Mesenchymal stem cell (in vitro differentiated cells and primary cell): Measurements from ENCODE around the gene PINK1.

Source experiments
- DNase-seq: peaks from one replicate; pipeline ENCODE4 v3.0.0-alpha.2; 2013
- H2AFZ ChIP-seq: one replicate; pipeline ENCODE4 v1.6.1; 2013; ENCODE audit warnings: low read depth, mild to moderate bottlenecking, control low read depth, inconsistent platforms, low read length, moderate library complexity
- H2AK5ac ChIP-seq: 2 replicates; pipeline ENCODE4 v1.6.1; 2013; ENCODE audit warnings: low read length, moderate library complexity, mild to moderate bottlenecking, inconsistent platforms; ENCODE audit not compliant: severe bottlenecking
- H2BK120ac ChIP-seq: one replicate; pipeline ENCODE4 v1.6.1; 2013; ENCODE audit warnings: low read depth, mild to moderate bottlenecking, inconsistent platforms, low read length, moderate library complexity
- H2BK12ac ChIP-seq, 2 experiments: one replicate each; pipeline ENCODE4 v1.6.1; 2013; ENCODE audit warnings: inconsistent platforms in 2 of 2, low read length in 2 of 2, mild to moderate bottlenecking in 2 of 2, moderate library complexity in 2 of 2, control low read depth in 1 of 2
- H2BK15ac ChIP-seq: one replicate; pipeline ENCODE4 v1.6.1; 2013; ENCODE audit warnings: mild to moderate bottlenecking, low read depth, inconsistent platforms; ENCODE audit not compliant: poor library complexity, severe bottlenecking
- H2BK5ac ChIP-seq: 2 replicates; pipeline ENCODE4 v1.6.1; 2013; ENCODE audit warnings: low read depth, mild to moderate bottlenecking, low read length, control low read depth, inconsistent platforms; ENCODE audit not compliant: poor library complexity, severe bottlenecking
- H3K14ac ChIP-seq, 2 experiments: one replicate each; pipeline ENCODE4 v1.6.1; 2013; ENCODE audit warnings: inconsistent platforms in 2 of 2, low read length in 2 of 2, control low read depth in 1 of 2, mild to moderate bottlenecking in 1 of 2, moderate library complexity in 1 of 2
- H3K18ac ChIP-seq, 2 experiments: one replicate each; pipeline ENCODE4 v1.6.1; 2013; ENCODE audit warnings: inconsistent platforms in 2 of 2, low read length in 2 of 2, control low read depth in 1 of 2, low read depth in 1 of 2, mild to moderate bottlenecking in 1 of 2
- H3K23ac ChIP-seq, 2 experiments: one replicate each; pipeline ENCODE4 v1.6.1; 2013; ENCODE audit warnings: inconsistent platforms in 2 of 2, low read length in 2 of 2, mild to moderate bottlenecking in 2 of 2, moderate library complexity in 2 of 2, control low read depth in 1 of 2
- H3K27ac ChIP-seq: 2 replicates; pipeline ENCODE4 v1.5.1; 2013; ENCODE audit warnings: mild to moderate bottlenecking, moderate library complexity, low read length, control low read depth, inconsistent platforms; ENCODE audit not compliant: poor library complexity, severe bottlenecking
- H3K27me3 ChIP-seq, 2 experiments: 2 replicates each; pipeline versions ENCODE4 v1.6.1 to v1.7.0; 2013; ENCODE audit warnings: low read length in 2 of 2, mild to moderate bottlenecking in 2 of 2, moderate library complexity in 2 of 2, control low read depth in 1 of 2, inconsistent platforms in 1 of 2; ENCODE audit not compliant: control insufficient read depth in 1 of 2, insufficient read depth in 1 of 2
- H3K36me3 ChIP-seq, 2 experiments: 2 replicates each; pipeline versions ENCODE4 v1.6.1 to v1.7.0; 2013; ENCODE audit warnings: low read length in 2 of 2, control low read depth in 1 of 2, inconsistent platforms in 1 of 2, low read depth in 1 of 2, mild to moderate bottlenecking in 1 of 2; ENCODE audit not compliant: insufficient read depth in 2 of 2, control insufficient read depth in 1 of 2
- H3K4ac ChIP-seq, 2 experiments: one replicate each; pipeline ENCODE4 v1.6.1; 2013; ENCODE audit warnings: inconsistent platforms in 2 of 2, low read length in 2 of 2, mild to moderate bottlenecking in 2 of 2, moderate library complexity in 2 of 2, control low read depth in 1 of 2, low read depth in 1 of 2
- H3K4me1 ChIP-seq: 2 replicates; pipeline ENCODE4 v1.6.1; 2013; ENCODE audit warnings: low read depth, low read length, control low read depth; ENCODE audit not compliant: control insufficient read depth, insufficient read depth
- H3K4me2 ChIP-seq: 2 replicates; pipeline ENCODE4 v1.6.1; 2013; ENCODE audit warnings: low read length, mild to moderate bottlenecking, inconsistent platforms; ENCODE audit not compliant: poor library complexity, severe bottlenecking
- H3K4me3 ChIP-seq, 2 experiments: 2 replicates each; pipeline versions ENCODE4 v1.5.1 to v1.7.0; 2013; ENCODE audit warnings: low read length in 2 of 2, mild to moderate bottlenecking in 2 of 2, control low read depth in 1 of 2, low read depth in 1 of 2; ENCODE audit not compliant: insufficient read depth in 1 of 2
- H3K79me1 ChIP-seq: replicated peaks from 2 replicates; pipeline ENCODE4 v1.6.1; 2013; ENCODE audit warnings: mild to moderate bottlenecking, control low read depth, low read length, inconsistent platforms; ENCODE audit not compliant: poor library complexity, severe bottlenecking
- H3K9ac ChIP-seq: 2 replicates; pipeline ENCODE4 v1.7.0; 2013; ENCODE audit warnings: mild to moderate bottlenecking, low read length, moderate library complexity
- H3K9me3 ChIP-seq: 2 replicates; pipeline ENCODE4 v1.7.0; 2013; ENCODE audit warnings: mild to moderate bottlenecking, low read length; ENCODE audit not compliant: control insufficient read depth
- H4K8ac ChIP-seq: one replicate; pipeline ENCODE4 v1.6.1; 2013; ENCODE audit warnings: inconsistent platforms, mild to moderate bottlenecking, low read length, moderate library complexity
- H4K91ac ChIP-seq: one replicate; pipeline ENCODE4 v1.6.1; 2013; ENCODE audit warnings: mild to moderate bottlenecking, low read length, inconsistent platforms
- WGBS: methylation state at CpG from one replicate; pipeline ENCODE4 v1.1.7; 2013; ENCODE audit warnings: mixed read lengths; 5-methylcytosine and 5-hydroxymethylcytosine counted together

PINK1 gene

DNA sequence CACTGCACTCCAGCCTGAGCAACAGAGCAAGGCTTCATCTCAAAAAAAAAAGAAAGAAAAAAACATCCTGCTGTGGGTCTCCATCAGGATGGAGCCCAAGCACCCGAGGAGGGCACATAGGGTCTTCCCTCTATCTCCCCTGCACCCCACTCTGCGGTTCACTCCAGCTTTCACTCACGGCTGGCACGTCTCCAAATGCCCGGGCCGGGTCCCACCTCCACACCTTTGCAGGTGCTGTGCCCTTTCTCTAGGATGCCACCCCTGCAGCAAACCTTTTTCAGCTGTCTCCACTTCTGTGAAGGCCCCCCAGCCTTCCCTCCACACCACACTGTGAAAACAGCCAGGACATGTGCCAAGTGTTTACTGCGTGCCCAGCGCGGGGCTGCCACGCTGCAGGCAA, 50.4 kb downstream of the PINK1 start:
- H3K14ac ChIP-seq = no peak overlapping the region
- H3K27me3 ChIP-seq = peaks cover 0 to 5% of the 10 kb centered on the region in 2 experiments
- no peaks in the 10 kb centered on the region for H3K79me1 ChIP-seq
- H3K4me3 ChIP-seq = no peak overlapping the region
- no peak overlapping the region for H3K23ac ChIP-seq
- no peak overlapping the region for H2AK5ac ChIP-seq
- no peak overlapping the region for H2BK120ac ChIP-seq
- no peak overlapping the region for H3K4me2 ChIP-seq
- H2AFZ ChIP-seq = no peak overlapping the region
- H2BK5ac ChIP-seq = no peak overlapping the region
- H3K9me3 ChIP-seq = no peaks in the 10 kb centered on the region
- no peak overlapping the region for H4K8ac ChIP-seq
- no peak overlapping the region for H3K18ac ChIP-seq
- H2BK15ac ChIP-seq = no peak overlapping the region
- WGBS = 97% methylated on average over 7 of the region's 10 CpGs
- peaks cover 0 to 5% of the 10 kb centered on the region in 2 experiments for H3K36me3 ChIP-seq
- no peak overlapping the region for H4K91ac ChIP-seq
- H3K9ac ChIP-seq = no peak overlapping the region
- no peaks in the 10 kb centered on the region for H3K4me1 ChIP-seq
- no peak overlapping the region for H3K4ac ChIP-seq
- H3K27ac ChIP-seq = no peak overlapping the region
- H2BK12ac ChIP-seq = no peak overlapping the region
- no peak for DNase-seq

DNA sequence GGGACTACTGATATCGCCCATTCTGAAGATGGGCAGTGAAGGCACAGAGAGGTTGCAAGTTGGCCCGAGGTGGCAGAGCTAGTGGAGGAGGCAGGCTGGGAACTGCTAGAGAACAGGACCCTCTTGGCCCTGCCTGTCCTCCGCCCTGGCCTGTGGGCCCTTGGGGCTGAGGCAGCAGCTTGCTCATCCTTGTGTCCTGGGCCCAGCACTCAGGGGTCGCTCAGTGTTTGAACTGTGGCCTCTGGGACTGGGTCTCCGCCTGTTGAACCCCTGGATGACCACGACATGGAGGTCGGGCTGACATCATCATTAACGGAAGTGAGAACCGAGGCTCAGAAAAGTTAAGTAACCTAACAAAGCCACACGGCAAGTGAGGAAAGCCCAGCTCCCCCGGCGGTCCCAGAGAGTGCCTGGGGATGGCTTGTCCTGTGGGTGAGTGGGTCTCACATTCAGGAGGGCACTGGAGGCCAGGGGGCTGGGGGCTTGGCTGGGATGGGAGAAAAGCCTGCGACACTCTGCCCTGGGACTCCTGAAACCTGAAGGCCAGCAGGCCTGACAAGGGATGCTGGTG, 50.9 kb downstream of the PINK1 start:
- no peak overlapping the region for H3K14ac ChIP-seq

DNA sequence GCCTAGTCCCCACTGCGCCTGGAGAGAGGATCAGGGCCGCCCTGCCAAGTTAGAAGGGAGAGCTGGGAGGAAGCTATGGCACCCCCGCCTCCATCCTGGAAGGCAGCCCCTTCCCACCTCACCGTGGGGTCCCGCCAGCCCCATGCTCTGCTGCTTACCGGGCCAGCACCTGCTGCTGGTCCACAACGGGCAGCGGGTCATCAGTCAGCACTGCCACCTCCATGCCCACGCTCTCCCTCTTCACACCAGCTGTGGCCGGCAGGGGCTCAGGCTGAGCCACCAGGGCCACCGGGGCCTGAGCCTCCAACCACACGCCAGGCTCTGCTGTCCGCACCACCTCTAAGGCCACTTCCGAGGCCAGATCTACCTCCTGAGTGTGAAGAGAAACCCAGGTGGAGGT, 51.4 kb downstream of the PINK1 start:
- Histone ChIP-seq H3K27ac (no peak overlapping the region), H3K4me3 (no peak overlapping the region), H3K9me3 (no peaks in the 10 kb centered on the region), H3K9ac (no peak overlapping the region), H3K14ac (no peak overlapping the region), H2BK15ac (no peak overlapping the region), H3K79me1 (no peaks in the 10 kb centered on the region), H3K27me3 (peaks cover 0 to 3% of the 10 kb centered on the region in 2 experiments), H4K91ac (no peak overlapping the region), H3K36me3 (peaks cover 0 to 5% of the 10 kb centered on the region in 2 experiments), H4K8ac (no peak overlapping the region), H2BK5ac (no peak overlapping the region), H2BK12ac (no peak overlapping the region), H2BK120ac (no peak overlapping the region), H3K23ac (no peak overlapping the region), H3K4me1 (no peaks in the 10 kb centered on the region), H3K4me2 (no peak overlapping the region), H2AK5ac (no peak overlapping the region), H3K18ac (no peak overlapping the region), H2AFZ (no peak overlapping the region), H3K4ac (no peak overlapping the region)
- DNase-seq = no peak
- WGBS = 91% methylated on average over 14 of the region's 14 CpGs

More for the DNA sequence above, 50.9 kb downstream of the PINK1 start:
- WGBS = 85% methylated on average over 13 of the region's 13 CpGs
- Histone ChIP-seq H3K4me3 (no peak overlapping the region), H3K18ac (no peak overlapping the region), H3K23ac (no peak overlapping the region), H3K27me3 (peaks cover 0 to 3% of the 10 kb centered on the region in 2 experiments), H3K4me2 (no peak overlapping the region), H2BK120ac (no peak overlapping the region), H3K79me1 (no peaks in the 10 kb centered on the region), H3K9ac (no peak overlapping the region), H3K9me3 (no peaks in the 10 kb centered on the region), H3K36me3 (peaks cover 0 to 5% of the 10 kb centered on the region in 2 experiments), H3K4ac (no peak overlapping the region), H3K4me1 (no peaks in the 10 kb centered on the region), H2BK15ac (no peak overlapping the region), H4K91ac (no peak overlapping the region), H3K27ac (no peak overlapping the region), H4K8ac (no peak overlapping the region), H2BK12ac (no peak overlapping the region), H2AFZ (no peak overlapping the region), H2AK5ac (no peak overlapping the region), H2BK5ac (no peak overlapping the region)
- no peak for DNase-seq

DNA sequence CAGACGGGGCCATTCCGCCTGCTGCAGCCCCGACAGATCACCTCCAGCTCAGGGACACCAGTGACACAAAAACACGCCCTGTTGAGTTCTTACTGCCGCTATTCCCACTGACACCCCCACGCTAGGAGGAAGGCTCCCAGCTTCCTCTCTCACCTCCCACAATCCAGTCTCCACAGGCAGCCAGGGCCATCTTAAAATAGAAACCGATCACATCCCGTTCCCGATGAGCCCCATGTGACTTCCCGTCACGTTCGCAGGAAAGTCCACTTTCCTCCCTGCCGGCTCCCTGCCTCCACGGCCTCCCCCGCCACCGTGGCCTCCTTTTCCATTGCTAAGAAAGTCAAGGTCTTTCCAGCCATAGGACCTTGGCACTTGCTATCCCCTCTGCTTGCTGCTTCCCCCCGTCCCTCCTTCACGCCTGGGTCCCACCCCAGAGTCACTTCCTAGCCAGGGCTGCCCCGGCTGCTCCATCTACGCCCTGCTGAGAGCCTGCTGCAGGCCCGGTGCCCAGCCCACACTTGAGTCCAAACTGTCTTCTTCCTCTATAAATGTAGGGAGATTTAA, 51.9 kb downstream of the PINK1 start:
- no peak overlapping the region for H4K91ac ChIP-seq
- no peaks in the 10 kb centered on the region for H3K79me1 ChIP-seq
- no peak overlapping the region for H3K18ac ChIP-seq
- H3K4me2 ChIP-seq = no peak overlapping the region
- H3K4me1 ChIP-seq = no peaks in the 10 kb centered on the region
- no peak overlapping the region for H2BK5ac ChIP-seq
- H4K8ac ChIP-seq = no peak overlapping the region
- no peak overlapping the region for H2AK5ac ChIP-seq
- peaks cover 0 to 10% of the 10 kb centered on the region in 2 experiments for H3K36me3 ChIP-seq
- peaks cover 0 to 3% of the 10 kb centered on the region in 2 experiments for H3K27me3 ChIP-seq
- H3K23ac ChIP-seq = no peak overlapping the region
- no peak overlapping the region for H2AFZ ChIP-seq
- no peak overlapping the region for H3K4me3 ChIP-seq
- no peak overlapping the region for H3K14ac ChIP-seq
- no peak overlapping the region for H2BK120ac ChIP-seq
- no peak overlapping the region for H2BK15ac ChIP-seq
- no peak overlapping the region for H2BK12ac ChIP-seq
- H3K27ac ChIP-seq = no peak overlapping the region
- 94% methylated on average over 20 of the region's 21 CpGs for WGBS
- no peak overlapping the region for H3K9ac ChIP-seq
- H3K4ac ChIP-seq = no peak overlapping the region
- H3K9me3 ChIP-seq = no peaks in the 10 kb centered on the region
- DNase-seq = no peak
